Measurements from ENCODE around the gene CFI. TPM values are rescaled to one million over a fixed set of nuclear protein-coding genes. Genes with fewer than 3 reads are reported as not detected.

Gene CFI
- total RNA-seq, 1 donor from 2014 or later = not detected

GRCh38 chr4:109764376-109764775 is 37.4 kb downstream of the CFI start:
- H3K9me3 Mint-ChIP-seq = no peaks in the 10 kb centered on the region
- H3K27ac Mint-ChIP-seq = no peak overlapping the region
- Histone ChIP-seq H3K79me2 (ENCODE audit: low read depth) (no peaks in the 10 kb centered on the region), H3K27me3 (no peaks in the 10 kb centered on the region), H3K4me2 (no peak overlapping the region), H3K9me3 (ENCODE audit: low read depth) (no peaks in the 10 kb centered on the region), H3K27ac (no peak overlapping the region), H3K9ac (no peak overlapping the region), H4K20me1 (ENCODE audit: low read depth) (no peaks in the 10 kb centered on the region), H3K4me3 (no peak overlapping the region), H3K4me1 (no peaks in the 10 kb centered on the region), H3F3A (ENCODE audit: low read depth) (no peaks in the 10 kb centered on the region), H2AFZ (replicated peaks) (no peak overlapping the region), H3K36me3 (no peaks in the 10 kb centered on the region)
- H3K4me1 Mint-ChIP-seq = no peaks in the 10 kb centered on the region
- H3K27me3 Mint-ChIP-seq (ENCODE audit: insufficient read depth, low read depth) = no peaks in the 10 kb centered on the region
- TF ChIP-seq EZH2phosphoT487 (IDR thresholded peaks at IDR 0.05) (no peak), EZH2 (IDR thresholded peaks at IDR 0.05) (no peak), CTCF (IDR thresholded peaks at IDR 0.05) (no peak)
- H3K36me3 Mint-ChIP-seq = no peaks in the 10 kb centered on the region
- no peak overlapping the region for H3K4me3 Mint-ChIP-seq
- DNase-seq (ENCODE audit: low spot score) = no peak

DNA sequence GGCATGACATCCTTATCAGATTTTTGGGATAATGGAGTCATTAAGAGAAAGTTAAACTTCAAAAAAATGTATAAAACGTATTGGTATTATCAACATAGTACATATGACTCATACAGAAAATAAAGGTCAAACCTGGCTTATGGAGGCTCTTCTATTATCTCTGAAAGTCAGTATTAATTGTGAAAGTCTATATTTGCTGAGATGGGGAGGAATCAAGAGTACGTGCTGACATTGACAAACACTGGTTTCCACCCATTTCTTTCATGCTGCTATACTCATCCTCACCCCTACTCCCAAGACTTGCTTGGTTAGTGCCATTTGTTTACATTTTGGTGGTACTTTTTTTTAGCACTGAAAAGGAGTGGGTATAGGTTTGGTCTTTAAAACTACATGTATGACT is 41.1 kb downstream of the CFI start:
- Histone ChIP-seq H3K27ac (no peak overlapping the region), H3K27me3 (no peaks in the 10 kb centered on the region), H2AFZ (replicated peaks) (no peak overlapping the region), H3K9ac (no peak overlapping the region), H4K20me1 (ENCODE audit: low read depth) (no peaks in the 10 kb centered on the region), H3K36me3 (no peaks in the 10 kb centered on the region), H3K4me3 (no peak overlapping the region), H3K4me1 (no peaks in the 10 kb centered on the region), H3K4me2 (no peak overlapping the region), H3K9me3 (ENCODE audit: low read depth) (no peaks in the 10 kb centered on the region), H3K79me2 (ENCODE audit: low read depth) (no peaks in the 10 kb centered on the region), H3F3A (ENCODE audit: low read depth) (no peaks in the 10 kb centered on the region)
- Mint-ChIP-seq H3K9me3 (no peaks in the 10 kb centered on the region), H3K4me1 (no peaks in the 10 kb centered on the region), H3K4me3 (no peak overlapping the region), H3K36me3 (no peaks in the 10 kb centered on the region), H3K27ac (no peak overlapping the region), H3K27me3 (ENCODE audit: insufficient read depth, low read depth) (no peaks in the 10 kb centered on the region)
- no peak for DNase-seq (ENCODE audit: low spot score)
- TF ChIP-seq EZH2 (IDR thresholded peaks at IDR 0.05) = no peak
- no peak for TF ChIP-seq EZH2phosphoT487 (IDR thresholded peaks at IDR 0.05)
- no peak for TF ChIP-seq CTCF (IDR thresholded peaks at IDR 0.05)

DNA sequence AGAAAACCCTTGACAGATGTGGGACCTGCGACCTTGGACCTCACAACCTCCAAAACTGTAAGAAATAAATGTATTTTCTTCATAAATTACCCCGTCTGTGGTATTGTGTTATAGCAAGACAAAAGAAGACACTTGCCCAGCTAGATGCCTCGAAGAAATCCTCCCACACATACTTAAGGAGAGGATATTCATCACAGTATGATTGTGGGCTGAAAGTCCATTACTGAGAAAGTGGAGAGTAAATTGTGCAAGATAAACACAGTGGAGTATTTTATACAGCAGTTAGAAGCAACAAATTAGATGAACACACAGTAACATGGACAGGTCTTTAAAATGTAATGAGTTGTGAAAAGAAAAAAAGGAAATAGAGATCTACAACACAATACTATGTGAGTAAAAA is 46.1 kb downstream of the CFI start:
- Mint-ChIP-seq H3K27ac (no peak overlapping the region), H3K36me3 (no peaks in the 10 kb centered on the region), H3K27me3 (ENCODE audit: insufficient read depth, low read depth) (no peaks in the 10 kb centered on the region), H3K4me1 (no peaks in the 10 kb centered on the region), H3K4me3 (no peak overlapping the region), H3K9me3 (no peaks in the 10 kb centered on the region)
- H3K4me3 ChIP-seq = no peak overlapping the region
- peaks cover 13% of the 10 kb centered on the region for H3F3A ChIP-seq (ENCODE audit: low read depth)
- no peak overlapping the region for H2AFZ ChIP-seq (replicated peaks)
- no peaks in the 10 kb centered on the region for H4K20me1 ChIP-seq (ENCODE audit: low read depth)
- H3K9me3 ChIP-seq (ENCODE audit: low read depth) = no peaks in the 10 kb centered on the region
- H3K36me3 ChIP-seq = no peaks in the 10 kb centered on the region
- H3K27ac ChIP-seq = no peak overlapping the region
- H3K4me1 ChIP-seq = no peaks in the 10 kb centered on the region
- no peak for DNase-seq (ENCODE audit: low spot score)
- no peak for TF ChIP-seq EZH2phosphoT487 (IDR thresholded peaks at IDR 0.05)
- no peak for TF ChIP-seq CTCF (IDR thresholded peaks at IDR 0.05)
- no peak for TF ChIP-seq EZH2 (IDR thresholded peaks at IDR 0.05)
- no peaks in the 10 kb centered on the region for H3K79me2 ChIP-seq (ENCODE audit: low read depth)
- H3K27me3 ChIP-seq = no peaks in the 10 kb centered on the region
- no peak overlapping the region for H3K9ac ChIP-seq
- no peak overlapping the region for H3K4me2 ChIP-seq

Measured in neural progenitor cell (in vitro differentiated cells).